Stimulated activated CD8-positive, alpha-beta memory T cell treated with anti-CD3 and anti-CD28 coated beads, Interleukin-15, amount 100 ng/mL, for 48 hours (primary cell): ENCODE results near the gene DFFB.

Experiments
- DNase-seq, 2 donors: peaks; one replicate each; pipeline ENCODE4 v3.0.0-alpha.2; 2020; ENCODE audit warnings: low read depth in 2 of 2

The DFFB gene

DNA sequence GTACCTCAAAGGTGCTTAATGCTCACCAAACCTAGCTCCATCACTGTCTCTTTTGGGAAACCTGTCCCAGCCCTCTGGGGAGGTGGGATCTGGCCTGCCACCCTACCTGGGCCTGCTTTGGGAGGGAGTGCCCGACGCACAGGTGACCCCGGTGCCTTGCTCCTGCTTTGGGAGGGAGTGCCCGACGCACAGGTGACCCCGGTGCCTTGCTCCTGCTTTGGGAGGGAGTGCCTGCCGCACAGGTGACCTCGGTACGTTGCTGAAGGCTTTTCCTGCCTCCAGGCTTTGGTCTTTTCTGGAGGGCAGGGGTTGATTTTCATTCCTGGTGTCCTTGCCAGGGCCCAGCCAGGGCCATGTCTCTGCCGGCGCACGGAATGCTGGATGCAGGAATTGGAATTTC lies 68.0 kb downstream of the DFFB start:
- DNase-seq = no peak

DNA sequence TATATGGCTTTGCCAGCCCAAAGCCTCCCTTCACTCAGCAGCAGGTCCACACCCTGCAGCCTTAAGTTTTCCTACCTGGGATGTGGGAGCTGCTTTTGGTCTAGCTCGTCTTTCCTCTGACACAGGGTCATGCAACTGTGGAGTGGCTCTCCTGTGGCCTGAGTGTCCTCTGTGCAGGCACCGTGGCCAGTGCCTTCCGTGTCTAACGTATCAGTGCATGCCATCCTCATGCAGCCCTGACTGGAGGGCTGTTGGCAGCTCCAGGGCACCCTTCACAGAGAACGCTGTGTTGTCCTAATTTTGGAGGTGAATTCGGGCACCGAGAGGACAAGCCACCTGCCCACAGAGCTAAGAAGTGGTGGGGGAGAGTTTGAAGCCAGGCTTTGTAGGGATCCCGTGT lies 68.5 kb downstream of the DFFB start:
- DNase-seq = no peak

DNA sequence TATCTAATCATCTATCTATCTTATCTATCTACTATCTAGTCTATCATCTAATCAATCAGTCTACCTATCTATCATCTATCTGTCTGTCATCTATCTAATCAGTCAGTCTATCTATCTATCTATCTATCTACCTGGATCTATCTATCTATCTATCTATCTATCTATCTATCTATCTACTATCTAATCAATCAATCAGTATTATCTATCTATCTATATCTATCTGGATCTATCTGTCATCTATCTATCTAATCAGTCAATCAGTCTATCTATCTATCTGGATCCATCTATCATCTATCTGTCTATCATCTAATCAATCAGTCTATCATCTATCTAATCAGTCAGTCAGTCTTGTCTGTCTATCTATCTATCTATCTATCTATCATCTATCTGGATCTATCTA lies 69.7 kb downstream of the DFFB start:
- DNase-seq = no peak

GRCh38 chr1:3928586-3928985 lies 71.3 kb downstream of the DFFB start:
- no peak for DNase-seq

DNA sequence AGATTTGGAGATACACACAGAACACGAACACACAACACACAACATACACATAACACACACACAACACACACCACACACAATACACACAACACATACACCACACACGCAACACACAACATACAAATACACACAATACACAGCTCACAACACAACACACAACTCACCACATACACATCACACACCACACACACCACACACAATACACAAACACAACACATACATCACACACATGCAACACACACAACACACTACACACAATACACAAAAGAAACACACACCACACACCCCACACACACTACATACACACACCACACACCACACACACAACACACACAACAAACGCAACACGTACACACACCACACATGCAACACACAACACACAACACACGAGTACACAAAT lies 71.8 kb downstream of the DFFB start:
- no peak for DNase-seq

DNA sequence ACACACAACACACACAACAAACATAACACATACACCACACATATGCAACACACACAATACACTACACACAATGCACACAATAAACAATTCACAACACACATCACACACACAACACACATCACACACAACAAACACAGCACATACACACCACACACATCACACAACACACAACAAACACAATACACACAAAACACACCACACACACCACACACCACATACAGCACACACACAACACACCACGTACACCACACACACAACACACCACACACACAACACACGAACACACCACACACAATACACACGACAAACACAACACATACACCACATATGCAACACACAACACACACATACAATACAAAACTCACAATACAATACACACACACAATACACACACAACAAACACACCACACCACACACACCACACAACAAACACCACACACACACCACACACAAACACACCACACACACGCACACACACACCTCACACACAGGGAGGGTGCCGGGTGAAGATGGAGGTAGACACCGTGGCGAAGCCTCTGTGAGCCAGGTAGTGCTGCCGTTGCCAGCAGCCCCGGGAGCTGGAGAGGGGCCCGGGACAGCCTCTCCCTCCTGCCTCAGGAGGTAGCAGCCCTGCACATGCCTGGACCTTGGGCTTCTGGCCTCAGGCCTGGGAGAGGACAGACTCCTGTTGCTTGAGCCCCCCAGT lies 73.2 kb downstream of the DFFB start:
- no peak for DNase-seq

DNA sequence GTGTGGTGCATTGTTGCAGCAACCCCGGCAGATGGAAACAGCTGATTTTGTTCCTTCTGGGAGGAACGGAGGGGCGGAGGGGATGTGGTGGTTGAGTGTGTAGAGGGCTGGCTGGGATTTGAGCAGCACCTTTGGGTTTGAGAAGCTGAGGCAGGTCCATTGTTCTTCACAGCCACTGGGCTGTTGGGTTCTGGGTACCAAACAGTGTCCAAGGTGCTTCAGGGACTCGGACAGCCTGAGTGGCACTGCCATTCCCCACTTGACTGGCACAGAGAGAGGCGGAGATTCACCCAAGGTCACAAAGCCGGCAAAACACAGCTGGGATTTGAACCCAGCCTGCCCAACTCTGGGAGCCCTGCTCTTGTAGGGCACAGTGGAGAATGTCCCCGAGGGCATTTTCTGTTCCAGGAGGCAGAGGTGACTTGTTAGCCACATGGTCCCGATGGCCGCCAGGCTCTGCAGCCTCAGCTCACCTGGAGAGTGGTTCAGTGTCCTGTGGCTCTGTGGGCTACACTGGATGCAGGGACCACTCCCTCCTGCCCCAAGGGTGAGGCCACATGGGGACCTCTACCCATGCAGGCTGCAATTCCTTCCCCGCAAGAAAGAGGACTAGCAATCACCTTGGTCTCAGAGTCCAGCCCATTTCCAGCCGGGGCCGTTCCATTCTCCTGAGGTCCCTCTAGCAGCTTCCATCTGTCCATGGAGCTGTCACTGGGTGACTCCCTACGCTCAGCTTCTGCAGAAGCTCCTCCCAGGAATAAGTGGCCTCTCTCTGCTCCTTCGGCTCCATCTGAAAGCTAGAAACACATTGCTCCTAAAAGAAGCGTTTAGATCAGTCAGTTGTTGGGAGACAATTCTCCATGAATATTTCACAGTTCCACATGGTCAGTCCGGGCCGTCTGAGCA lies 74.0 kb downstream of the DFFB start:
- no peak for DNase-seq

DNA sequence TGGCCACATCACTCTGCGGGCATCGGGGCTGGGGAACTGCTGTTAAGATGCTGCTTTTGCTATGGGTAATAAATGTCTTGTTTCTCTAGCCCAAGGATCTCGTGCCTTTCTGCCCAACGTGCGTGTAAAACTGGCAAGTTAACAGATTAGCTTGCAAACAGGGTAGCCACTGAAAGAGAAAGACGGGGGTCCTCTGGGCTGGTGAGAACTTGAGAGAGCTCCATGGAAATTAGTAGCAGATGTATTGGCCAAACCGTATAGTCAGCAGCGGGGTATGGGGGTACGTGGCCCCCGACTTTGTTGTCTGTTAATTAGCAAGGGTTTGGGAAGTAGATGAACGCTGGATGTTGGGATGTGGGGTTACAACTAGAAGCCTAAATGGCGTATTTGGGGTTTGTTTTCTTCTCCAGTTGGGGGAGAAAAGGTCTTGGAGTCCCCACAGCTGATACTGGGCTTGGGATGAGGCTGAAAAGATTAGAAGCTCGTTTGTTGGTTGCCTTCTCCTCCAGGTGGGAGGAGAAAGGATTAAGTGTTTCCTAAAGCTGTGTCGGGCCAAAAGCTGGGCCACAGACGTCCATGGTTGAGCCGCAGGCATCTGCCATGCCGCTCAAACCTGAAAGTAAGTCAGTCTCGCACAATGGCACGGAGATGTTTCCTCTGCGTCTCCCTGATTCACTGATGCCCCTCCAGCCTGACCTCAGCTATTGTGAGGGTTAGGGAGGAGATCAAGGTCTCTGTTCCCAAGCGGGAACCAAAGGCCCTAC lies 75.1 kb downstream of the DFFB start:
- DNase-seq = no peak
